HG03460 (cell line): ENCODE data around the gene ZNF229.
"Not testable (repeated sequence)": the region's sequence is repeated elsewhere in the genome, so short reads cannot be mapped to it uniquely, and the experiment has no call there.

Experiments used
- ATAC-seq: cut with Tn5 transposase; IDR thresholded peaks from one replicate; pipeline ENCODE4 v1.9.1; 2021; ENCODE audit not compliant: unreplicated experiment

The ZNF229 gene

GRCh38 chr19:44447916-44448674, at the start of gene ZNF229:
Gene ZNF229 (minus strand): TSS chr19:44448472. CDS start chr19:44442847, 5,625 bp downstream.
- no peak for ATAC-seq

GRCh38 chr19:44496711-44497110, 48.4 kb upstream of the ZNF229 start:
- no peak for ATAC-seq

DNA sequence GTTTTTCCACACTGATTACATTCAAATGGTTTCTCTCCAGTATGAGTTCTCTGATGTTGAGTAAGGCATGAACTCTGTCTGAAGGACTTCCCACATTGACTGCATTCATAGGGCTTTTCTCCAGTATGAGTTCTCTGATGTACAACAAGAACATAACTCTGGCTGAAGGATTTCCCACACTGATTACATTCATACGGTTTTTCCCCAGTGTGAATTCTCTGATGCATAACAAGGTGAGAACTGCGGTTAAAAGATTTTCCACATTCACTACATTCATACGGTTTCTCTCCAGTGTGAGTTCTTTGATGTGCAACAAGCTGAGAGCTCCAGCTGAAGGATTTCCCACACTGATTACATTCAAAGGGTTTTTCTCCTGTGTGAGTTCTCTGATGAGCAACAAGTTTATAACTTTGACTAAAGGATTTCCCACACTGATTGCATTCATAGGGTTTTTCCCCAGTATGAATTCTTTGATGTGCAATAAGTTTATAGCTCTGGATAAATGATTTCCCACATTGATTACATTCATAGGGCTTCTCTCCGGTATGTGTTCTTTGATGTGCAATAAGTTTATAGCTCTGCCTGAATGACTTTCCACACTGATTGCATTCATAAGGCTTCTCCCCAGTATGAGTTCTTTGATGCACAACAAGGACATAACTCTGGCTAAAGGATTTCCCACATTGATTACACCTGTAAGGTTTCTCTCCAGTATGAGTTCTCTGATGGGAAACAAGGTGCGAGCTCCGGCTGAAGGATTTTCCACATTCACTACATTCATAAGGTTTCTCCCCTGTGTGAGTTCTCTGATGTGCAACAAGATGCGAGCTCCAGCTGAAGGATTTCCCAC, 28.5 kb upstream of the ZNF229 start:
- ATAC-seq = no peak

GRCh38 chr19:44468730-44469129, 20.5 kb upstream of the ZNF229 start:
- not testable (repeated sequence) for ATAC-seq

DNA sequence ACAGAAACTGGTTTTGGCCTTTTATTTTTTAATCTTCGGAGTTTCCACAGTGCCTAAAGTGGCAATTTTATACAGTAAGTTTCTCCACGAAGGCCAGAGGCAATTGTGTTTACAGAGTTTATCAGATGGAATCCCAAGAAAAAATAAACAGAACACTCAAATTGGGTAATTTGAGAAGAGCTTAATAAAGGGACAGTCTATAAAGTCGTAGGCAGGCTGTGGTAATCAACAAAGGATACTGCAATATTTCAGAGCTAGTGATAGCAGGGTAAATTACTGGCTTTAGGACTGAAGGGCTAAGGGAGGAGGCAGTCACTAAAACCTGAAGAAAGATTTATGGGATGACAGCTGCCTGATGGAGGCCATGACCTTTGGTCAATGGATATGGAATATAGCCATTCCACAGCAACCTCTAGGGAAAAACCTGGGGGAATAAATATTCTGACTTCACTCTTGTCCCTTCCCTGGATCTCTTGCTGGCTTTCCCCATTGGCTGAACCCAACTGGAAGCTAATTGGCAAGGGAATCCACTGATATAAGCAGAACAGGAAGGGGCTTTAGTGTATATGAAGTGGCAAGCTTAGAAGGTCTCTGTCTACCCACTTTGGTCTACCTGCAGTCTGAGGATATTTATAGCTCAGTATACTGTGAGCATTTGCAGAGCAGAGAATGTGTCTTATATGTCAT, 14.5 kb upstream of the ZNF229 start:
- ATAC-seq = not testable (repeated sequence)

DNA sequence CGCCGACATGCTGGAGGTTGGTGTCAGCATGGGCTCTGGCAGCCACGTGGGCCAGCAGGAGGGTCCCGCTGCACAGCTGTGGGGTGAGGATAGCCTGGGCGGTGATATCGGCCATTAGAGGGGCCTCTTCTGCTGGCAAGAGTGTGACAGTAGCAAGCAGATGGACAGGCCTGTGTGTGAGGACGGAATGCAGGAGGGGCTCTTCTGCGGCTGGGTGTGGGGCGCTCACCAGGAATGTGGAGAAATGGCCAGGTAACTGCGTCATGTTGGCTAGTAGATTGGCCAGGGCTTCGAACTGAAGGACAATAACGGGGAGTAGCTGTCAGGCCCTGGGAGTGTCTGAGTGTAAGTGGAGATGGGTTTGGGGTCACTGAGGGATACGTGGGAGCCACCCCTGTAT, 7.7 kb upstream of the ZNF229 start:
- not testable (repeated sequence) for ATAC-seq

GRCh38 chr19:44455100-44455499, 6.8 kb upstream of the ZNF229 start:
- ATAC-seq = no peak

- no peak for ATAC-seq
These were observed 4.1 kb upstream of the ZNF229 start for GRCh38 chr19:44452367-44452766.

DNA sequence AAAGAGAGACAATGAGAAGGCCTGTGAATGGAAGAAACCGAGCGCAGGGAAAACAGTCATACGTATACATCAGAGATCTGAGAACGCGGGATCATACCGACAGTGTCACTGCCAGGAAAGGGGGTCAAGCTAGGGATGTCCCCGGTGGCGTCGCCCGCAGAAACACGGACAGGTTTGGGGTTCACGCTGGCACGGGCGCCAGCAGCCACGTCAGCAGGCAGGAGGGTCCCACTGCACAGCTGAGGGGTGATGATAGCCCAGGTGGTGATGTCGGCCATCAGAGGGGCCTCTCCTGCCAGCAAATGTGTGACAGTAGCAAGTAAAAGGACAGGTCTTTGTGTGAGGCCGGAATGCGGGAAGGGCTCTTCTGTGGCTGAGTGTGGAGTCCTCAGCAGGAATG, 3.4 kb upstream of the ZNF229 start:
- ATAC-seq = no peak

- ATAC-seq = no peak
These were observed 9.8 kb downstream of the ZNF229 start for GRCh38 chr19:44438441-44438840.

DNA sequence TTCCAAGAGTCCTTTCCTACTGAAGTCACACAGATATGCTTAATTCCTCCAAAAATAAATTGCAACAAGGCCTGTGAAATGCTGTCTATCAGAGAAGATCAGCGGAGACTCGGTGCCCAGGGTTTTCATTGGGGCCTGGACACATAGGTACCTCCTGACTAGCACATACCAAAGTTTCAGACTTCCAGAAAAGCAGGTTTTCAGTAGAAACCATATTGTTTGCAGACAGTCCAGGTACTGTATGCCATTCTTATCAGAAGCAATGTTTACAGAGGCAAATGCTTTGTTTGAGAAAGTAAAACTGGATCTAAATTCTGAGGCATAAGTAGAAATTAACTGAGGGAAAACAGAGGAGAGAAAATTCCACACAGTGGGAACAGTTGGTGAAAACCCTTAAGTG, 12.8 kb downstream of the ZNF229 start:
- ATAC-seq = no peak

- ATAC-seq = no peak
These were observed 17.3 kb downstream of the ZNF229 start for GRCh38 chr19:44430956-44431355.

DNA sequence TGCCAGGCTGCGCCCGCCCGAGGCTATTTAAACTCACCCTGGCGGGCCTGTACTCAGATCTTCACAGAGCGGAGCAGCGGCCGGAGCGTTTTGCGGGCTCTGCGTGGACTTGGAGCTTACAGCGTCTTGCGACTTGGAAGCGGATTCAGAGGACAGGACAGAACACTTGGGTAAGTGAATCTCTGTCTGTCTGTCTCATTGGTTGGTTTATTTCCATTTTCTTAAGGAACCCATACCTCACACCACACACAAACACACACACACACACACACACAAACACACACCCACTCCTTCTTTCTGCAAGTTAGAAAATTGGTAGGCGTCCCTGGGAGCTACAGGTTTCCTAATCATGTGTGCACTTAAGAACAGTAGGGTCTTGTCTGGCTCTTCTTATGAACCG, 32.7 kb downstream of the ZNF229 start:
- not testable (repeated sequence) for ATAC-seq

DNA sequence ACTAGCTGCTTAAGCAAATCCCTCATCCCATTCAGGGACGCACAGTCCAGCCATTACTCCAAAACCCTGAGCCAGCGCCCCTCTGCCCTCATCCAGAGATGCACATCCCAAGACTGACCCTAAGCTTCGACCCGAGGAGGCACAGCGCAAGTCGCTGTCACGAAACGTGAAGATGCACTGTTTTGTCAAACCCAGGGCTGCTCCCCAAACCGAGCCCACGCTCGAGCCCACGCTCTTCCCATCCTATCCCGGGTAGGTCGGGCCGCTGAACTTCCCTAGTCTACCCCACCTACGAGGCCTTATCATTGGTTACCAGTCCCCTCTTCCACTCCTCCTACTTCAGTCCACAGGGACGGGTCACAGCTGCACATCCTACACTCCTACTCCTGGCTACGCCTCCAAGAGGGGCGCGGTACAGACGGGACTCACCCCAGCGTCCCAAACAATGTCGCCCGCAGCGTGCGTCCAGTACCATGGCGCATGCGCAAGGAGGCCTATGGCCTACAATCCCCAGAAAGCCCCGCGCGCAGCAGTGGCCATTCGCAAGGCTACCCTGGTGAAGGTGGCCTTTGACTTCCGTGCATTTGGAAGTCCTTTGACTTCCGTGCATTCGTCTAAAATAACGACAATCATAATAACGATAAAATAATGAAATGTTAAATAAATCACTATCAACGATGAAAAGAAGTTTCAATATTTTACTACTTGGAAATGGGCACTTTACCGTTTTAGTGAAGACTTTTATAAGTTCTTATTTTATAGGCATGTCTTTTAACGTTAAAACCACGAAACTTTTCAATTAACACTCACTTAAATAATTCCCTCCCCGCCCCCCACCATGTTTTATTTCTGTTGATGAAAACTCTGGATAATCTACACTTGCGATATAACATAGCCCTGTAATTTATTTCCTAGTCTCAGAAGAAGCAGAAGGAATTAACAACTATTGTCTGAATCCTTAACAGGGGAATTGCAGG, 46.8 kb downstream of the ZNF229 start, which contains the start of gene ZNF285:
Gene ZNF285 (minus strand): TSS at position 470 of the 977 bp plus-strand sequence. CDS start 4,395 bp downstream, outside the sequence.
- ATAC-seq = no peak

- not testable (repeated sequence) for ATAC-seq
These were observed 59.0 kb downstream of the ZNF229 start for GRCh38 chr19:44389268-44389667.
